NCI-H2107 (cell line): ENCODE data around the gene ZDHHC20.

Experiments
- DNase-seq: peaks from one replicate; lab custom pipeline; 2025; lab: John Stamatoyannopoulos, UW

Gene ZDHHC20

GRCh38 chr13:21324803-21325202 lies 134.3 kb downstream of the ZDHHC20 start:
- DNase-seq, result no peak

GRCh38 chr13:21322988-21323387 lies 136.1 kb downstream of the ZDHHC20 start:
- DNase-seq, result no peak
